Mesendoderm (in vitro differentiated cells): ENCODE measurements around the gene IZUMO1.

Experiments
- DNase-seq: peaks from one replicate; pipeline ENCODE4 v3.0.0; 2013
- H2AK5ac ChIP-seq: 2 replicates; pipeline ENCODE4 v1.6.1; 2013; ENCODE audit warnings: low read length, inconsistent platforms
- H2BK120ac ChIP-seq: 2 replicates; pipeline ENCODE4 v1.6.1; 2013; ENCODE audit warnings: low read depth, mild to moderate bottlenecking, low read length, moderate library complexity, mixed read lengths
- H2BK15ac ChIP-seq: replicated peaks from 2 replicates; pipeline ENCODE4 v1.6.1; 2013; ENCODE audit warnings: low read depth, mild to moderate bottlenecking, moderate library complexity
- H2BK5ac ChIP-seq: 2 replicates; pipeline ENCODE4 v1.6.1; 2013; ENCODE audit warnings: low read length, inconsistent platforms
- H3K18ac ChIP-seq: 2 replicates; pipeline ENCODE4 v1.6.1; 2013; ENCODE audit warnings: mild to moderate bottlenecking, low read length, mixed read lengths
- H3K23ac ChIP-seq: one replicate; pipeline ENCODE4 v1.6.1; 2013; ENCODE audit warnings: low read length
- H3K27ac ChIP-seq: 2 replicates; pipeline ENCODE4 v1.5.1; 2013; ENCODE audit warnings: low read depth, mild to moderate bottlenecking, inconsistent platforms, low read length, moderate library complexity
- H3K27me3 ChIP-seq: 2 replicates; pipeline ENCODE4 v1.6.1; 2013; ENCODE audit warnings: low read length, control low read depth, mild to moderate bottlenecking, inconsistent platforms; ENCODE audit not compliant: insufficient read depth, poor library complexity
- H3K36me3 ChIP-seq: 2 replicates; pipeline ENCODE4 v1.6.1; 2013; ENCODE audit warnings: low read length, inconsistent platforms; ENCODE audit not compliant: control insufficient read depth, insufficient read depth
- H3K4ac ChIP-seq: one replicate; pipeline ENCODE4 v1.6.1; 2013; ENCODE audit warnings: low read depth, mild to moderate bottlenecking, low read length, moderate library complexity
- H3K4me1 ChIP-seq: 2 replicates; pipeline ENCODE4 v1.6.1; 2013; ENCODE audit warnings: low read depth, low read length, inconsistent platforms; ENCODE audit not compliant: control insufficient read depth
- H3K4me2 ChIP-seq: 2 replicates; pipeline ENCODE4 v1.6.1; 2013; ENCODE audit warnings: low read length
- H3K4me3 ChIP-seq: 2 replicates; pipeline ENCODE4 v1.5.1; 2013; ENCODE audit warnings: mild to moderate bottlenecking, low read length
- H3K56ac ChIP-seq: one replicate; pipeline ENCODE4 v1.6.1; 2013; ENCODE audit warnings: low read length
- H3K79me1 ChIP-seq: 2 replicates; pipeline ENCODE4 v1.6.1; 2013; ENCODE audit warnings: low read length, inconsistent platforms
- H3K79me2 ChIP-seq: 2 replicates; pipeline ENCODE4 v1.6.1; 2013; ENCODE audit warnings: mild to moderate bottlenecking, low read length; ENCODE audit not compliant: control insufficient read depth, insufficient read depth
- H3K9ac ChIP-seq: 2 replicates; pipeline ENCODE4 v1.6.1; 2013; ENCODE audit warnings: low read length, inconsistent platforms
- H4K5ac ChIP-seq: one replicate; pipeline ENCODE4 v1.6.1; 2013; ENCODE audit warnings: low read length
- H4K8ac ChIP-seq: one replicate; pipeline ENCODE4 v1.6.1; 2013; ENCODE audit warnings: low read depth, mild to moderate bottlenecking, control low read depth, low read length, moderate library complexity
- WGBS: extraction: QIAGEN DNeasy Blood & Tissue Kit; methylation state at CpG from one replicate; pipeline ENCODE4 v1.1.7; 2013; ENCODE audit warnings: low lambda C conversion rate, missing lambda C conversion rate; ENCODE audit not compliant: insufficient coverage; ENCODE audit errors: extremely low coverage; 5-methylcytosine and 5-hydroxymethylcytosine counted together

IZUMO1 gene

GRCh38 chr19:48751845-48752495 is 5.3 kb upstream of the IZUMO1 start:
- peak overlapping the region; percentile 71 for H3K4me3 ChIP-seq
- H4K8ac ChIP-seq, result no peak overlapping the region
- H3K79me2 ChIP-seq, result peaks cover 4% of the 10 kb centered on the region
- no peak overlapping the region for H3K23ac ChIP-seq
- no peak overlapping the region for H2AK5ac ChIP-seq
- DNase-seq, result peak; percentile 65
- peak overlapping the region; percentile 17 for H3K4ac ChIP-seq
- no peak overlapping the region for H2BK120ac ChIP-seq
- peaks cover 3% of the 10 kb centered on the region for H3K79me1 ChIP-seq
- H3K4me2 ChIP-seq, result peak overlapping the region; percentile 55
- H3K18ac ChIP-seq, result peak overlapping the region; percentile 54
- H2BK5ac ChIP-seq, result no peak overlapping the region
- H3K27me3 ChIP-seq, result no peaks in the 10 kb centered on the region
- no peaks in the 10 kb centered on the region for H3K4me1 ChIP-seq
- no CpG with 5 or more reads among the region's 20 CpGs for WGBS
- peak overlapping the region; percentile 91 for H3K56ac ChIP-seq
- H3K36me3 ChIP-seq, result peaks cover 2% of the 10 kb centered on the region
- H3K27ac ChIP-seq, result no peak overlapping the region
- peak overlapping the region; percentile 59 for H3K9ac ChIP-seq
- H4K5ac ChIP-seq, result no peak overlapping the region
- no peak overlapping the region for H2BK15ac ChIP-seq

GRCh38 chr19:48750771-48751504 is 4.2 kb upstream of the IZUMO1 start:
- no peak overlapping the region for H3K23ac ChIP-seq
- WGBS, result no CpG with 5 or more reads among the region's 29 CpGs
- peaks cover 4% of the 10 kb centered on the region for H3K79me2 ChIP-seq
- no peak overlapping the region for H3K9ac ChIP-seq
- no peak overlapping the region for H2BK5ac ChIP-seq
- H3K4me3 ChIP-seq, result no peak overlapping the region
- no peak overlapping the region for H3K4ac ChIP-seq
- H2BK15ac ChIP-seq, result no peak overlapping the region
- no peak overlapping the region for H3K27ac ChIP-seq
- H4K8ac ChIP-seq, result no peak overlapping the region
- no peak overlapping the region for H3K4me2 ChIP-seq
- H2AK5ac ChIP-seq, result no peak overlapping the region
- H4K5ac ChIP-seq, result no peak overlapping the region
- no peaks in the 10 kb centered on the region for H3K4me1 ChIP-seq
- H3K79me1 ChIP-seq, result peaks cover 3% of the 10 kb centered on the region
- peak overlapping the region; percentile 44 for H3K56ac ChIP-seq
- H3K18ac ChIP-seq, result no peak overlapping the region
- peaks cover 2% of the 10 kb centered on the region for H3K36me3 ChIP-seq
- H2BK120ac ChIP-seq, result no peak overlapping the region
- no peak for DNase-seq
- H3K27me3 ChIP-seq, result no peaks in the 10 kb centered on the region

- H3K4me3 ChIP-seq, result no peak overlapping the region
Measured at GRCh38 chr19:48750351-48750750, 3.6 kb upstream of the IZUMO1 start.

GRCh38 chr19:48749571-48750198 is 3.0 kb upstream of the IZUMO1 start:
- Histone ChIP-seq H3K79me1 (peaks cover 3% of the 10 kb centered on the region), H3K23ac (no peak overlapping the region), H3K27ac (no peak overlapping the region), H3K4ac (no peak overlapping the region), H3K79me2 (peaks cover 4% of the 10 kb centered on the region), H3K9ac (no peak overlapping the region), H4K8ac (no peak overlapping the region), H2AK5ac (no peak overlapping the region), H3K27me3 (no peaks in the 10 kb centered on the region), H3K4me1 (no peaks in the 10 kb centered on the region), H2BK120ac (no peak overlapping the region), H2BK15ac (no peak overlapping the region), H3K4me2 (no peak overlapping the region), H3K56ac (no peak overlapping the region), H2BK5ac (no peak overlapping the region), H3K18ac (no peak overlapping the region), H3K36me3 (peaks cover 2% of the 10 kb centered on the region), H3K4me3 (no peak overlapping the region), H4K5ac (no peak overlapping the region)
- DNase-seq, result no peak
- WGBS, result no CpG with 5 or more reads among the region's 4 CpGs

More at GRCh38 chr19:48750351-48750750, 3.6 kb upstream of the IZUMO1 start:
- H4K8ac ChIP-seq, result no peak overlapping the region
- H2BK120ac ChIP-seq, result no peak overlapping the region
- H3K56ac ChIP-seq, result no peak overlapping the region
- H3K23ac ChIP-seq, result no peak overlapping the region
- H2BK15ac ChIP-seq, result no peak overlapping the region
- H3K27ac ChIP-seq, result no peak overlapping the region
- H2AK5ac ChIP-seq, result no peak overlapping the region
- no peak overlapping the region for H3K9ac ChIP-seq
- no peak for DNase-seq
- H3K79me2 ChIP-seq, result peaks cover 4% of the 10 kb centered on the region
- peaks cover 3% of the 10 kb centered on the region for H3K79me1 ChIP-seq
- H3K4ac ChIP-seq, result no peak overlapping the region
- H3K36me3 ChIP-seq, result peaks cover 2% of the 10 kb centered on the region
- no peak overlapping the region for H3K18ac ChIP-seq
- no peaks in the 10 kb centered on the region for H3K4me1 ChIP-seq
- no peak overlapping the region for H2BK5ac ChIP-seq
- WGBS, result no CpG with 5 or more reads among the region's 31 CpGs
- H3K27me3 ChIP-seq, result no peaks in the 10 kb centered on the region
- no peak overlapping the region for H4K5ac ChIP-seq
- H3K4me2 ChIP-seq, result no peak overlapping the region

GRCh38 chr19:48746110-48746509 is 599 bp downstream of the IZUMO1 start:
- Histone ChIP-seq H3K4me1 (no peaks in the 10 kb centered on the region), H2BK5ac (no peak overlapping the region), H2BK120ac (no peak overlapping the region), H3K18ac (peak overlapping the region; percentile 65), H4K8ac (no peak overlapping the region), H3K36me3 (peaks cover 2% of the 10 kb centered on the region), H4K5ac (no peak overlapping the region), H2AK5ac (no peak overlapping the region), H3K9ac (peak overlapping the region; percentile 56), H3K4ac (peak overlapping the region; percentile 49), H3K23ac (no peak overlapping the region), H3K27ac (no peak overlapping the region), H3K4me3 (no peak overlapping the region), H3K4me2 (no peak overlapping the region), H3K79me1 (peaks cover 1% of the 10 kb centered on the region), H3K56ac (peak overlapping the region; percentile 53), H3K27me3 (no peaks in the 10 kb centered on the region), H3K79me2 (peaks cover 2% of the 10 kb centered on the region), H2BK15ac (no peak overlapping the region)
- whole genome bisulfite sequencing, result 100% methylated on average over 2 of the region's 8 CpGs
- no peak for DNase-seq
